ENCODE measurements around the gene CCL26. TPM values are rescaled to one million over a fixed set of nuclear protein-coding genes. Genes with fewer than 3 reads are reported as not detected.

CCL26 gene
- total RNA-seq, 1 experiment from 2014 or later = 0.49 TPM

DNA sequence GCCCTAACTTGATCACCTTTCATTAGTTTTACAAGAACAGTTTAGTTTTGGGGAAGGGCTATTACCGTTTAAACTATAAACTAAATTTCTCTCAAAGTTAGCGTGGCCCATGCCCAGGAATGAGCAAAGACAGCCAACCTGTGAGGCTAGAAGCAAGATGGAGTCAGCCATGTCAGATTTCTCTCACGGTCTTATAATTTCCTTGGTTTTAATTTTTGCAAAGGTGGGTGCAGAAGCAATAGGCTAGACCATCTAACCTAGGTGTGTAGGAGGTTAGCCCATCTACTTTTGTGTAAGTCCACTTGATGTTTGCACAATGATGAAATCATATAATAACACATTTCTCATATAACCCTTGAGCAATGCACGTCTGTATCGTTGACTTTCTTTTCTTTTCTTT, 32.7 kb upstream of the CCL26 start (continued):
- TF ChIP-seq ZFX (IDR thresholded peaks at IDR 0.05) (no peak), POLR2A (IDR thresholded peaks at IDR 0.05; ENCODE audit: borderline replicate concordance, extremely low read depth, insufficient read depth, insufficient read length) (no peak), SIN3A (IDR thresholded peaks at IDR 0.05; ENCODE audit: low read depth) (no peak)
- TF ChIP-seq, protein P1, sequence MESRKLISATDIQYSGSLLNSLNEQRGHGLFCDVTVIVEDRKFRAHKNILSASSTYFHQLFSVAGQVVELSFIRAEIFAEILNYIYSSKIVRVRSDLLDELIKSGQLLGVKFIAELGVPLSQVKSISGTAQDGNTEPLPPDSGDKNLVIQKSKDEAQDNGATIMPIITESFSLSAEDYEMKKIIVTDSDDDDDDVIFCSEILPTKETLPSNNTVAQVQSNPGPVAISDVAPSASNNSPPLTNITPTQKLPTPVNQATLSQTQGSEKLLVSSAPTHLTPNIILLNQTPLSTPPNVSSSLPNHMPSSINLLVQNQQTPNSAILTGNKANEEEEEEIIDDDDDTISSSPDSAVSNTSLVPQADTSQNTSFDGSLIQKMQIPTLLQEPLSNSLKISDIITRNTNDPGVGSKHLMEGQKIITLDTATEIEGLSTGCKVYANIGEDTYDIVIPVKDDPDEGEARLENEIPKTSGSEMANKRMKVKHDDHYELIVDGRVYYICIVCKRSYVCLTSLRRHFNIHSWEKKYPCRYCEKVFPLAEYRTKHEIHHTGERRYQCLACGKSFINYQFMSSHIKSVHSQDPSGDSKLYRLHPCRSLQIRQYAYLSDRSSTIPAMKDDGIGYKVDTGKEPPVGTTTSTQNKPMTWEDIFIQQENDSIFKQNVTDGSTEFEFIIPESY (IDR thresholded peaks at IDR 0.05; ENCODE audit: extremely low read depth, insufficient replicate concordance, low read length) = no peak

DNA sequence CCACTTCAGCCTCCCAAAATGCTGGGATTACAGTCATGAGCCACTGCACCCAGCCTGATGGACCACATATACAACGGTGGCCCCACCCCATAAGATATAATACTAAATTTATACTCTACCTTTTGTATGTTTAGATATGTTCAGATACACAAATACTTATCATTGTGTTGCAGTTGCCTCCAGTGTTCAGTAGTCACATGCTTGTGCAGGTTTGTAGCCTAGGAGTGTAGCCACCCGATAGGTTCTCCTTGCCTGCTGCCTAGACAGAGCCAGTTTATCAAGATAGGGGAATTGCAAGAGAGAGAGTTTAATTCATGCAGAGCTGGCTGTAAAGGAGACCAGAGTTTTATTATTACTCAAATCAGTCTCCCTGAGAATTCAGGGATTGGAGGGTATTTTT, 32.0 kb upstream of the CCL26 start:
- POLR2A ChIA-PET = no interaction called here
- BruUV-seq (replicated peaks) = no TSS peak

DNA sequence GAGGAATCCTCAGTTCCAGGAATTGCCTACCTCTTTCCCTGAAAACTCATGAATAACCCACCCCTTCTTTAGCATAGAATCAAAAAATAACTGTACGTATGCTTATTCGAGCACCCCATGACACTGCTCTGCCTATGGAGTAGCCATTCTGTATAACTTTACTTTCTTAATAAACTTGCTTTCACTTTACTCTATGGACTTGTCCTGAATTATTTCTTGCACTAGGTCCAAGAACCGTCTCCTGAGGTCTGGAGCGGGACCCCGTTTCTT, 30.5 kb upstream of the CCL26 start:
- Histone ChIP-seq H3K9ac (ENCODE audit: low read length) (no peak overlapping the region), H3K36me3 (ENCODE audit: control insufficient read depth in 1 of 2, insufficient read depth in 2 of 2, low read length in 2 of 2) (no peaks in the 10 kb centered on the region), H2AFZ (ENCODE audit: low read depth, low read length, poor library complexity, severe bottlenecking) (no peak overlapping the region), H3K27me3 (ENCODE audit: insufficient read depth, low read length) (no peaks in the 10 kb centered on the region), H3K4me1 (ENCODE audit: control insufficient read depth in 1 of 2, insufficient read depth in 2 of 2, low read length in 2 of 2) (no peaks in the 10 kb centered on the region), H3K27ac (ENCODE audit: low read depth, low read length) (no peak overlapping the region), H3K4me2 (ENCODE audit: low read length) (no peak overlapping the region), H4K20me1 (ENCODE audit: insufficient read depth) (no peaks in the 10 kb centered on the region), H3K79me2 (ENCODE audit: insufficient read depth, low read length) (no peaks in the 10 kb centered on the region), H3K9me3 (ENCODE audit: control insufficient read depth in 1 of 2, insufficient read depth in 1 of 2, low read depth in 1 of 2, low read length in 2 of 2) (peaks cover 0 to 7% of the 10 kb centered on the region in 2 experiments; a peak in 1 of 4 replicates), H3K4me3 (replicated peaks in 1 of 2; ENCODE audit: low read depth in 1 of 2, low read length in 2 of 2) (no peak overlapping the region), H3K9me2 (ENCODE audit: insufficient read depth) (no peaks in the 10 kb centered on the region)
- ATAC-seq = no peak
- intact Hi-C loops (cut with micrococcal nuclease) = no loop called here
- DNase-seq (ENCODE audit: low read depth, low spot score) = no peak
- RAD21 ChIA-PET (ENCODE audit: low non-redundant PET in 1 of 2, low total read pairs in 2 of 2, uncharacterized antibody in 2 of 2, unreplicated experiment in 2 of 2) = no interaction called here
- POLR2A ChIA-PET = no interaction called here
- no TSS peak for BruUV-seq (replicated peaks)
- CTCF ChIA-PET = no interaction called here
- TF ChIP-seq, protein P2, sequence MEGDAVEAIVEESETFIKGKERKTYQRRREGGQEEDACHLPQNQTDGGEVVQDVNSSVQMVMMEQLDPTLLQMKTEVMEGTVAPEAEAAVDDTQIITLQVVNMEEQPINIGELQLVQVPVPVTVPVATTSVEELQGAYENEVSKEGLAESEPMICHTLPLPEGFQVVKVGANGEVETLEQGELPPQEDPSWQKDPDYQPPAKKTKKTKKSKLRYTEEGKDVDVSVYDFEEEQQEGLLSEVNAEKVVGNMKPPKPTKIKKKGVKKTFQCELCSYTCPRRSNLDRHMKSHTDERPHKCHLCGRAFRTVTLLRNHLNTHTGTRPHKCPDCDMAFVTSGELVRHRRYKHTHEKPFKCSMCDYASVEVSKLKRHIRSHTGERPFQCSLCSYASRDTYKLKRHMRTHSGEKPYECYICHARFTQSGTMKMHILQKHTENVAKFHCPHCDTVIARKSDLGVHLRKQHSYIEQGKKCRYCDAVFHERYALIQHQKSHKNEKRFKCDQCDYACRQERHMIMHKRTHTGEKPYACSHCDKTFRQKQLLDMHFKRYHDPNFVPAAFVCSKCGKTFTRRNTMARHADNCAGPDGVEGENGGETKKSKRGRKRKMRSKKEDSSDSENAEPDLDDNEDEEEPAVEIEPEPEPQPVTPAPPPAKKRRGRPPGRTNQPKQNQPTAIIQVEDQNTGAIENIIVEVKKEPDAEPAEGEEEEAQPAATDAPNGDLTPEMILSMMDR (IDR thresholded peaks at IDR 0.05 in 2 of 3, conservative IDR thresholded peaks at IDR 0.05 in 1 of 3; ENCODE audit: borderline replicate concordance in 1 of 3, insufficient read depth in 1 of 3, low read depth in 2 of 3, low read length in 2 of 3) = no peak
- TF ChIP-seq, protein P1 (IDR thresholded peaks at IDR 0.05; ENCODE audit: extremely low read depth, insufficient replicate concordance, low read length) = no peak
- TF ChIP-seq EZH2phosphoT487 (IDR thresholded peaks at IDR 0.05; ENCODE audit: borderline replicate concordance) (no peak), ELF1 (IDR thresholded peaks at IDR 0.05; ENCODE audit: borderline replicate concordance, low read depth) (no peak), CBX3 (IDR thresholded peaks at IDR 0.05; ENCODE audit: low read depth) (no peak), EZH2 (IDR thresholded peaks at IDR 0.05) (no peak), TCF7L2 (IDR thresholded peaks at IDR 0.05; ENCODE audit: borderline replicate concordance, extremely low read depth, insufficient read depth, insufficient read length) (no peak)
- TF ChIP-seq, protein P3, sequence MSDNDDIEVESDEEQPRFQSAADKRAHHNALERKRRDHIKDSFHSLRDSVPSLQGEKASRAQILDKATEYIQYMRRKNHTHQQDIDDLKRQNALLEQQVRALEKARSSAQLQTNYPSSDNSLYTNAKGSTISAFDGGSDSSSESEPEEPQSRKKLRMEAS (IDR thresholded peaks at IDR 0.05) = no peak

More for the DNA sequence above, 32.0 kb upstream of the CCL26 start:
- RAD21 ChIA-PET (ENCODE audit: low non-redundant PET in 1 of 2, low total read pairs in 2 of 2, uncharacterized antibody in 2 of 2, unreplicated experiment in 2 of 2) = no interaction called here
- no peak overlapping the region for H3K4me2 ChIP-seq (ENCODE audit: low read length)
- H3K79me2 ChIP-seq (ENCODE audit: insufficient read depth, low read length) = no peaks in the 10 kb centered on the region
- H3K9ac ChIP-seq (ENCODE audit: low read length) = no peak overlapping the region
- TF ChIP-seq EGR1 (IDR thresholded peaks at IDR 0.05; ENCODE audit: low read depth) = no peak
- TF ChIP-seq SIN3A (IDR thresholded peaks at IDR 0.05; ENCODE audit: low read depth) = no peak
- TF ChIP-seq, protein P4, sequence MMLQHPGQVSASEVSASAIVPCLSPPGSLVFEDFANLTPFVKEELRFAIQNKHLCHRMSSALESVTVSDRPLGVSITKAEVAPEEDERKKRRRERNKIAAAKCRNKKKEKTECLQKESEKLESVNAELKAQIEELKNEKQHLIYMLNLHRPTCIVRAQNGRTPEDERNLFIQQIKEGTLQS (IDR thresholded peaks at IDR 0.05) = no peak
- no peak for TF ChIP-seq CEBPB (IDR thresholded peaks at IDR 0.05; ENCODE audit: low read depth)
- no peaks in the 10 kb centered on the region for H3K36me3 ChIP-seq (ENCODE audit: control insufficient read depth in 1 of 2, insufficient read depth in 2 of 2, low read length in 2 of 2)
- H3K9me3 ChIP-seq (ENCODE audit: control insufficient read depth in 1 of 2, insufficient read depth in 1 of 2, low read depth in 1 of 2, low read length in 2 of 2) = peaks cover 0 to 7% of the 10 kb centered on the region in 2 experiments; a peak in 1 of 4 replicates
- no peaks in the 10 kb centered on the region for H3K4me1 ChIP-seq (ENCODE audit: control insufficient read depth in 1 of 2, insufficient read depth in 2 of 2, low read length in 2 of 2)
- CTCF ChIA-PET = no interaction called here
- no peak overlapping the region for H2AFZ ChIP-seq (ENCODE audit: low read depth, low read length, poor library complexity, severe bottlenecking)
- no peaks in the 10 kb centered on the region for H3K9me2 ChIP-seq (ENCODE audit: insufficient read depth)
- intact Hi-C loops (cut with micrococcal nuclease) = no loop called here
- no peak overlapping the region for H3K27ac ChIP-seq (ENCODE audit: low read depth, low read length)
- H4K20me1 ChIP-seq (ENCODE audit: insufficient read depth) = no peaks in the 10 kb centered on the region
- DNase-seq (ENCODE audit: low read depth, low spot score) = no peak
- ATAC-seq = no peak
- H3K27me3 ChIP-seq (ENCODE audit: insufficient read depth, low read length) = no peaks in the 10 kb centered on the region
- H3K4me3 ChIP-seq (replicated peaks in 1 of 2; ENCODE audit: low read depth in 1 of 2, low read length in 2 of 2) = no peak overlapping the region
